Loucy (cell line): ENCODE data around the gene SUPT3H.

ENCODE experiments used
- H2AFZ ChIP-seq: fragments of 200-600 bp; sonication (generic); 2 replicates; pipeline ENCODE4 v1.6.0; 2016; ENCODE audit warnings: antibody characterized with exemption, mild to moderate bottlenecking, low read length, moderate library complexity
- H3F3A ChIP-seq: fragments of 200-600 bp; 2 replicates; pipeline ENCODE4 v1.6.0; 2016; ENCODE audit warnings: antibody characterized with exemption, low read depth, mild to moderate bottlenecking
- H3K27me3 ChIP-seq: fragments of 200-600 bp; sonication (generic); 2 replicates; pipeline ENCODE4 v1.6.1; 2014; ENCODE audit warnings: low read length, mild to moderate bottlenecking; ENCODE audit not compliant: insufficient read depth, poor library complexity, severe bottlenecking
- H3K36me3 ChIP-seq: fragments of 200-600 bp; sonication (generic); 2 replicates; pipeline ENCODE4 v1.6.1; 2016; ENCODE audit warnings: low read length; ENCODE audit not compliant: insufficient read depth
- H3K4me1 ChIP-seq: fragments of 200-600 bp; sonication (generic); 2 replicates; pipeline ENCODE4 v1.5.1; 2014; ENCODE audit warnings: low read length, mild to moderate bottlenecking; ENCODE audit not compliant: insufficient read depth, poor library complexity, severe bottlenecking
- H3K4me2 ChIP-seq: fragments of 200-600 bp; sonication (generic); 2 replicates; pipeline ENCODE4 v1.6.0; 2014; ENCODE audit warnings: antibody characterized with exemption, low read length, low read depth, mild to moderate bottlenecking; ENCODE audit not compliant: poor library complexity, severe bottlenecking
- H3K4me3 ChIP-seq: fragments of 200-600 bp; sonication (generic); 2 replicates; pipeline ENCODE4 v1.5.1; 2014; ENCODE audit warnings: low read length, mild to moderate bottlenecking, mixed read lengths; ENCODE audit not compliant: poor library complexity, severe bottlenecking
- H3K79me2 ChIP-seq: fragments of 200-600 bp; sonication (generic); 2 replicates; pipeline ENCODE4 v1.6.1; 2014; ENCODE audit warnings: low read length; ENCODE audit not compliant: insufficient read depth
- H3K9ac ChIP-seq: fragments of 200-600 bp; sonication (generic); 2 replicates; pipeline ENCODE4 v1.6.0; 2014; ENCODE audit warnings: mild to moderate bottlenecking, low read depth, low read length, moderate library complexity; ENCODE audit not compliant: poor library complexity, severe bottlenecking
- H3K9me2 ChIP-seq: fragments of 200-600 bp; sonication (generic); replicated peaks from 2 replicates; pipeline ENCODE4 v1.6.1; 2016; ENCODE audit warnings: low read depth, low read length, mixed read lengths
- H3K9me3 ChIP-seq: fragments of 200-600 bp; sonication (generic); 2 replicates; pipeline ENCODE4 v1.6.1; 2014; ENCODE audit warnings: mild to moderate bottlenecking, antibody characterized with exemption, low read length, low read depth; ENCODE audit not compliant: insufficient read depth
- H4K20me1 ChIP-seq: fragments of 200-600 bp; sonication (generic); 2 replicates; pipeline ENCODE4 v1.6.0; 2014; ENCODE audit warnings: antibody characterized with exemption, low read length, mild to moderate bottlenecking; ENCODE audit not compliant: insufficient read depth, poor library complexity, severe bottlenecking
- CTCF ChIP-seq: fragments of 200-600 bp; sonication (generic); conservative IDR thresholded peaks from 2 replicates; pipeline ENCODE4 v1.5.1; 2014; ENCODE audit warnings: mild to moderate bottlenecking, antibody characterized with exemption, low read length
- EZH2phosphoT487 ChIP-seq: fragments of 200-600 bp; IDR thresholded peaks from 2 replicates; pipeline ENCODE4 v1.6.1; 2018; ENCODE audit warnings: antibody characterized with exemption, mild to moderate bottlenecking, moderate library complexity, borderline replicate concordance

SUPT3H gene

GRCh38 chr6:45084257-45084656 lies 293.5 kb downstream of the SUPT3H start:
- H3K9ac ChIP-seq = no peak overlapping the region
- H3K4me1 ChIP-seq = peaks cover 5% of the 10 kb centered on the region
- no peak overlapping the region for H2AFZ ChIP-seq
- H3K79me2 ChIP-seq = no peaks in the 10 kb centered on the region
- H3F3A ChIP-seq = no peaks in the 10 kb centered on the region
- H3K36me3 ChIP-seq = no peaks in the 10 kb centered on the region
- H3K4me2 ChIP-seq = no peak overlapping the region
- H3K27me3 ChIP-seq = no peaks in the 10 kb centered on the region
- TF ChIP-seq CTCF (no peak), EZH2phosphoT487 (no peak)
- no peaks in the 10 kb centered on the region for H3K9me3 ChIP-seq
- H3K9me2 ChIP-seq = no peaks in the 10 kb centered on the region
- no peaks in the 10 kb centered on the region for H4K20me1 ChIP-seq
- H3K4me3 ChIP-seq = no peak overlapping the region

DNA sequence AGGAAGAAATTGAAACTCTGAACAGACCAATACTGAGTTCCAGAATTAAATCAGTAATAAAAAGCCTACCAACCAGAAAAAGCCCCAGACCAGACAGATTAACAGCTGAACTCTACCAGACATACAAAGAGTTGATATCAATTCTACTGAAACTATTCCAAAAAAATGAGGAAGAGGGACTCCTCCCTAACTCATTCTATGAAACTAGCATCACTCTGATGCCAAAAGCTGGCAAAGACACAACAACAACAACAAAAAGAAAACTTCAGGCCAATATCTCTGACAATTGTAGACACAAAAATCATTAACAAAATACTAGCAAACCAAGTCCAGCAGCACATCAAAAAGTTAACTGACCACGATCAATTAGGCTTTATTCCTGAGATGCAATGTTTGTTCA lies 295.6 kb downstream of the SUPT3H start:
- Histone ChIP-seq H4K20me1 (no peaks in the 10 kb centered on the region), H3K27me3 (no peaks in the 10 kb centered on the region), H3F3A (no peaks in the 10 kb centered on the region), H3K4me1 (peaks cover 5% of the 10 kb centered on the region), H3K36me3 (no peaks in the 10 kb centered on the region), H3K79me2 (no peaks in the 10 kb centered on the region), H3K9me3 (peaks cover 7% of the 10 kb centered on the region; the same call in 1 of the 2 replicates), H3K9ac (no peak overlapping the region), H3K4me2 (no peak overlapping the region), H3K9me2 (no peaks in the 10 kb centered on the region), H3K4me3 (no peak overlapping the region), H2AFZ (no peak overlapping the region)
- TF ChIP-seq CTCF = no peak
- no peak for TF ChIP-seq EZH2phosphoT487

DNA sequence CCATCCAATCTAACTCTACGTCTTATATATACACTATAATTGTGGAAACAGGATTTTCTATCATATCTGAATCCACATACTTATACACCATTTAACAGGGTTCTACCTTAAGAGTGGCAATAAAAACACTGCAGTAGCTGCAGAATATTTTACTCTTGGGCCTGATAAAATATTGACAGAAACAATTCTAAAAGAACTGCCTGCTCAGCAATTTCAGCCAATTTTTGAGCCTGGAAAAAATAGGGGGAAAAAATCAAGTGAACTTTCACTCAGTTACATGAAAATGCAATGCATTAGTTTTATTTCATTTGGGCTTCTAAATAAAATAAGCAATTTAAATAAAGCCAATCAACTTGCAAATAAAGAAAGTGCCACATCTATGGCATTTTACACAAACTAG lies 296.1 kb downstream of the SUPT3H start:
- H3K9ac ChIP-seq = no peak overlapping the region
- peaks cover 7% of the 10 kb centered on the region; the same call in 1 of the 2 replicates for H3K9me3 ChIP-seq
- no peaks in the 10 kb centered on the region for H4K20me1 ChIP-seq
- no peaks in the 10 kb centered on the region for H3K79me2 ChIP-seq
- TF ChIP-seq EZH2phosphoT487 (no peak), CTCF (no peak)
- H3K27me3 ChIP-seq = no peaks in the 10 kb centered on the region
- peaks cover 9% of the 10 kb centered on the region for H3K4me1 ChIP-seq
- H3K9me2 ChIP-seq = no peaks in the 10 kb centered on the region
- no peaks in the 10 kb centered on the region for H3K36me3 ChIP-seq
- no peak overlapping the region for H3K4me3 ChIP-seq
- H3K4me2 ChIP-seq = no peak overlapping the region
- H2AFZ ChIP-seq = no peak overlapping the region
- H3F3A ChIP-seq = no peaks in the 10 kb centered on the region
